ENCODE results near the gene LY6G6C. TPM values are rescaled to one million over a fixed set of nuclear protein-coding genes. Genes with fewer than 3 reads are reported as not detected.

Gene LY6G6C
- total and polyA plus RNA-seq, 2 of the 13 experiments (the other 11 are each of a cell fraction or from before 2014, with no cell fraction given), result 0.15 TPM; not detected in 1

- TF ChIP-seq REST (IDR thresholded peaks at IDR 0.05; ENCODE audit: borderline replicate concordance in 1 of 2, low read depth in 1 of 2, low read length in 2 of 2) (no peak), ZNF773 (CRISPR knock-in tag; IDR thresholded peaks at IDR 0.05; ENCODE audit: borderline replicate concordance) (no peak), NFIC (IDR thresholded peaks at IDR 0.05; ENCODE audit: low read length) (no peak), NPAS2 (CRISPR knock-in tag; IDR thresholded peaks at IDR 0.05; ENCODE audit: borderline replicate concordance) (no peak), ZNF7 (CRISPR knock-in tag; IDR thresholded peaks at IDR 0.05) (no peak), SAP130 (CRISPR knock-in tag; IDR thresholded peaks at IDR 0.05; ENCODE audit: low read depth) (peak; percentile 4; the same call in 1 of the 2 replicates), GATAD1 (CRISPR knock-in tag; IDR thresholded peaks at IDR 0.05) (no peak), ARNTL (CRISPR knock-in tag; IDR thresholded peaks at IDR 0.05) (no peak), SALL1 (CRISPR knock-in tag; IDR thresholded peaks at IDR 0.05) (no peak; the same call in none of the 2 replicates), CBX1 (IDR thresholded peaks at IDR 0.05; ENCODE audit: low read depth) (peak; percentile 1), GMEB1 (CRISPR knock-in tag; IDR thresholded peaks at IDR 0.05; ENCODE audit: borderline replicate concordance) (peak; percentile 23; the same call in 1 of the 2 replicates), ZNF792 (CRISPR knock-in tag; IDR thresholded peaks at IDR 0.05) (no peak), ZNF790 (CRISPR knock-in tag; IDR thresholded peaks at IDR 0.05; ENCODE audit: borderline replicate concordance) (no peak), ZNF530 (CRISPR knock-in tag; IDR thresholded peaks at IDR 0.05; ENCODE audit: low read depth) (no peak), JUNB (CRISPR knock-in tag; IDR thresholded peaks at IDR 0.05; ENCODE audit: borderline replicate concordance) (no peak), FLYWCH1 (CRISPR knock-in tag; IDR thresholded peaks at IDR 0.05) (no peak), ZNF614 (CRISPR knock-in tag; IDR thresholded peaks at IDR 0.05; ENCODE audit: borderline replicate concordance) (no peak), ZBTB3 (CRISPR knock-in tag; IDR thresholded peaks at IDR 0.05; ENCODE audit: borderline replicate concordance, low read depth) (no peak), GRHL1 (CRISPR knock-in tag; conservative IDR thresholded peaks at IDR 0.05) (no peak), HNRNPL (IDR thresholded peaks at IDR 0.05; ENCODE audit: low read depth, low read length) (peak; percentile 88; the same call in 1 of the 2 replicates), NONO (IDR thresholded peaks at IDR 0.05) (no peak), NONO (CRISPR knock-in tag; conservative IDR thresholded peaks at IDR 0.05) (peak; percentile 75; the same call in 1 of the 2 replicates), ZBTB7B (CRISPR knock-in tag; IDR thresholded peaks at IDR 0.05) (no peak; the same call in 1 of the 2 replicates), DNMT1 (CRISPR knock-in tag; IDR thresholded peaks at IDR 0.05) (no peak; the same call in 1 of the 2 replicates)
Measured at GRCh38 chr6:31729979-31730630, 8.6 kb upstream of the LY6G6C start (continued).

Measured in HepG2 (cell line).